ENCODE measurements around the gene IPP. TPM values are rescaled to one million over a fixed set of nuclear protein-coding genes. Genes with fewer than 3 reads are reported as not detected.

The IPP gene
- total and polyA plus RNA-seq, 2 of the 4 experiments (the other 2 are of a cell fraction) = 4.6 to 10.6 TPM

GRCh38 chr1:45765999-45766792, 15.7 kb upstream of the IPP start:
- Histone ChIP-seq H2BK120ac (ENCODE audit: low read depth, low read length) (no peak overlapping the region), H4K8ac (ENCODE audit: low read depth in 2 of 2, low read length in 2 of 2) (no peak overlapping the region), H2BK15ac (ENCODE audit: low read depth, low read length) (no peak overlapping the region), H3K14ac (replicated peaks; ENCODE audit: low read depth, low read length) (no peak overlapping the region), H2BK20ac (ENCODE audit: low read depth, low read length) (no peak overlapping the region), H3K56ac (ENCODE audit: extremely low read depth, insufficient read depth, low read length) (no peak overlapping the region), H2AK9ac (replicated peaks; ENCODE audit: low read depth, low read length, poor library complexity) (no peak overlapping the region), H3K4me2 (ENCODE audit: low read depth, low read length) (no peak overlapping the region), H3K9me1 (ENCODE audit: insufficient read depth, low read length) (no peaks in the 10 kb centered on the region; the same call in 1 of the 2 replicates), H4K91ac (ENCODE audit: insufficient read depth, low read depth, low read length) (no peak overlapping the region), H3K36me3 (ENCODE audit: control insufficient read depth, insufficient read depth, low read length) (no peaks in the 10 kb centered on the region), H3K4ac (ENCODE audit: low read depth, low read length) (no peak overlapping the region), H3K4me1 (ENCODE audit: control insufficient read depth, insufficient read depth, low read length) (0 out of 2 replicates have a peak, but pooled peaks cover 2% of the 10 kb centered on the region), H3K4me3 (ENCODE audit: insufficient read depth, low read depth, low read length) (no peak overlapping the region), H3K9ac (ENCODE audit: low read depth, low read length) (no peak overlapping the region), H4K5ac (ENCODE audit: low read depth, low read length) (no peak overlapping the region), H2BK5ac (ENCODE audit: low read depth, low read length, poor library complexity, severe bottlenecking) (no peak overlapping the region), H2AK5ac (ENCODE audit: low read depth, low read length) (no peak overlapping the region), H3K18ac (ENCODE audit: low read depth, low read length) (no peak overlapping the region), H2AFZ (replicated peaks; ENCODE audit: low read length, poor library complexity) (no peak overlapping the region), H3K27me3 (ENCODE audit: control insufficient read depth, insufficient read depth, low read length) (no peaks in the 10 kb centered on the region; the same call in 1 of the 2 replicates), H4K20me1 (ENCODE audit: insufficient read depth, low read length) (no peaks in the 10 kb centered on the region), H3K23ac (ENCODE audit: low read depth, low read length) (no peak overlapping the region), H3K9me3 (ENCODE audit: control insufficient read depth, insufficient read depth, low read length) (no peaks in the 10 kb centered on the region), H3K79me1 (ENCODE audit: low read depth in 1 of 2, low read length in 2 of 2) (no peaks in the 10 kb centered on the region), H3K27ac (ENCODE audit: insufficient read depth, low read length) (no peak overlapping the region)
- intact Hi-C loops (cut with micrococcal nuclease) = loop anchor here (5.0 kb wide), 1 partner anchor 36 kb away; the partner anchor contains the start of gene MAST2
- TF ChIP-seq MAFK (IDR thresholded peaks at IDR 0.05; ENCODE audit: low read depth, low read length) (no peak), MXI1 (IDR thresholded peaks at IDR 0.05; ENCODE audit: borderline replicate concordance, low read depth, low read length) (no peak), RAD21 (IDR thresholded peaks at IDR 0.05; ENCODE audit: low read length) (no peak), POLR2A (IDR thresholded peaks at IDR 0.05; ENCODE audit: low read depth, low read length) (no peak), MAZ (IDR thresholded peaks at IDR 0.05; ENCODE audit: borderline replicate concordance, low read depth, low read length) (no peak), FOS (IDR thresholded peaks at IDR 0.05; ENCODE audit: low read depth, low read length) (no peak), CHD1 (IDR thresholded peaks at IDR 0.05; ENCODE audit: low read depth, low read length) (no peak)
- in situ Hi-C loops (cut with MboI; ENCODE audit: low sequenced_read_pairs) = no loop called here
- ChIA-PET CTCF (no interaction called here), POLR2A (ENCODE audit: unreplicated experiment) (no interaction called here)
- ATAC-seq (ENCODE audit: low read depth) (no peak), DNase-seq (no peak)
- BruUV-seq (replicated peaks) = no TSS peak
- WGBS, 2 experiments (ENCODE audit: extremely low coverage in 2 of 2, insufficient read length in 1 of 2) = no CpG with 5 or more reads among the region's 13 CpGs
- dilution Hi-C loops (cut with HindIII; ENCODE audit: low sequenced_read_pairs, unreplicated experiment) = no loop called here
